ENCODE measurements around the gene ZNF860.

GRCh38 chr3:32003380-32003779 is 21.8 kb downstream of the ZNF860 start:
- TF ChIP-seq CTCF (IDR thresholded peaks at IDR 0.05; ENCODE audit: low read length) (no peak), EZH2 (IDR thresholded peaks at IDR 0.05; ENCODE audit: borderline replicate concordance, low read length) (no peak)

Measured in OCI-LY1 (cell line).